ENCODE data around the gene NUP107.

The NUP107 gene

DNA sequence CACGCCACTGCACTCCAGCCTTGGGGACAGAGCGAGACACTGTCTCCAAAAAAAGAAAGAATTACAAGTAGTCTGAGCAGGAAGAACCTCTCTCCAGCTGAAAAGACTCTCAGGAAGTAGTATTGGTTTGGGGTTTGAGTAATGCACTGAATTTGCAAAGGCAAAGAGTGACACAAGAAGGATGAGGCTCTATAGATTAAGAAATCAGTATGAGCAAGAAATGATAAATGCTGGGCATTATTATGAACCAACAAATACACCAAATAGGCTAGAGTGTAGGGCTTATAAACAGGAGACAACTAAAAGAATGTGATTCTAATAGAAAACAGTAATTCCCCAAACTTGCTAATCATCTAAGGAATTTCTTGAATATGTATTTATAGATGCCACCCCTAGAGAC lies 56.6 kb downstream of the NUP107 start:
- DNase-seq, result peak; percentile 63 to 64

DNA sequence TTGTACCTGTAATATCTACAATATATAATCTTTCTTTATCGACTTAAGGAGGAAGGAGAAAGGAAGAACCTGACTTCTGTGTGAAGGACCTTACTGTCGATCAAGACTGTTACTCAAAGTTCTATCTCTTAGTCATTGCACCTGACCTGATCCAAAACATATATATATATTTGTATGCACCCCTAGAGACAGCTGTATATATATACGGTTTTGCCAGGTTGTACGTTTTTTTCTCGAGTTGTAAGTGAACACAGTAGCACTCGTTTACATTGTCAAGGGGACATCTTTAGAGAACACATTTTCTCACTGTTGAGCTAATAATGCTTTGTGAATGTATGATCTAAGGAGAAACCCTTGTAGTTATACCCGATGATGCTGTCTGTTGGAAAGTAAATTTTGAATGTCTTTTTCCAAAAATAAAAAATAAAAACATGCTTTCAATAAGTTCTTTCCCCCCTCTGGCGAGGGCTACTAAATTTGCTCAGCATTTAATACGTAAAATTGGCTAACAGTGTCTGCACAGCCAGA lies 58.7 kb downstream of the NUP107 start:
- DNase-seq, result no peak

DNA sequence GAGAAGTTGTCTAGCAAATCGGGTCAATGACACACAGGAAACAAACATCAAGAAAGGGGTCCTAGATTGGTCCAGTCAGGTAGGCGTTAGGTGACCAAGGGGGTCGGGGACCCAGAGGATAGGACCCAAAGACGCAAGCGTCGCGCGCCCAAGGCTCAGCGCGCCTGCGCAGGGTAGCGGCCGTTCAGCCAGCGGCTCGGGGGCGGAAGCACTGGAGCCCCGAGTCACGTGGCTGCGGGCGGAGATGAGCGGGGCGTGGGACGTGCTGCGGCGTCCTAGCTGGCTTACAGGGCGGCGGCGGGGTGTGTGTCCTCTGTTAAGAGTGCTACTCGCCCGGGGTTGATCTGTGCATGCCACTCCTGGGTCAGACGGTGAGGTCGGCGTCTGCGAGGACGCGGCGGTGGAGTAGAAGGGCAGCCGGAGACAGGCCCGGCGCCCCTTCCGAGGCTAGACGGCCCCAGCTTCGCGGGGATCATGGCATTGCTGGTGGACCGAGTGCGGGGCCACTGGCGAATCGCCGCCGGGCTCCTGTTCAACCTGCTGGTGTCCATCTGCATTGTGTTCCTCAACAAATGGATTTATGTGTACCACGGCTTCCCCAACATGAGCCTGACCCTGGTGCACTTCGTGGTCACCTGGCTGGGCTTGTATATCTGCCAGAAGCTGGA lies 59.3 kb downstream of the NUP107 start, which contains the start of gene SLC35E3:
SLC35E3 (plus strand) TSS at position 273 of the 668 bp plus-strand sequence; CDS start at position 475, 202 bp downstream.
- DNase-seq, result peak; percentile 87

DNA sequence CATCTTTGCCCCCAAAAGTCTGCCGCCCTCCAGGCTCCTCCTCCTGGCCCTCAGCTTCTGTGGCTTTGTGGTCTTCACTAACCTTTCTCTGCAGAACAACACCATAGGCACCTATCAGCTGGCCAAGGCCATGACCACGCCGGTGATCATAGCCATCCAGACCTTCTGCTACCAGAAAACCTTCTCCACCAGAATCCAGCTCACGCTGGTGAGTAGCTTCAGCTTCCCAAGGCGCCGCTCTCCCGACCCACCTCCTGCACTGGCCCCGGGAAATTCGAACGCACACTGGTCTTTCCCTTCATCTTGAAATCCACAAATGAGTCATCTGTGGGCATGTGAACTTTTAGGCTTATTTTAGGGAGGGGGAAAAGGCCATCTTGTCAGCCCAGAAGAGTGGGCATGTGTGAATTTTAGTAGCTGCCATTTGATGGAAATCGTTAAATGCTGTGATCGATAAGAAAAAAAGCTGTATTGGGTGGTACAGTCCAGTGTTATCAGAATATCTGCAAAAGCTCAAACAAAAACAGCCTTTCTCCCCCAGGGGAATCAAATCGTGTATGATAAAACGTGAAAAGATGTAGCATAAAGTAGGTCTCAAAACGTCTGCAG lies 59.9 kb downstream of the NUP107 start:
- peak in 1 of 2 experiments; percentile 19 for DNase-seq

GRCh38 chr12:68749443-68749842 lies 62.7 kb downstream of the NUP107 start:
- DNase-seq, result no peak

DNA sequence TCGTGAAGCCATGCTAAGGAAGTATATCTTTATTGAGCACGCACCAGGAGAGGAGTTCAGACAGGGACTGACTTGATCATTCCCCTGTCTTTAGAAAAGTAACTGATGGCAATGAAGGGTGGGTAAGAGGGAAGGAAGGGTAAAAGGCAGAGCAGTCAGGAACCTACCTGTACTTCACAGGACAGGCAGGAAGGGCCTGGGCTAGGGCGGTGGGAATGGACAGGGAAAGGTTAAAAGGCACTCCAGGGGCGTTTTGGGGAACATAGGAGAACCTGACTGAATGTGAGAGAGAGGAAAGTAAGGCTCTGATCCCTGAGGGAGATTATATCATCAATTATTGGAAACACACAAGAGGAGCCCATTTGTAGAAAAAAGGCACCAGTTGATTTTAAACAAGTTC lies 63.1 kb downstream of the NUP107 start:
- no peak for DNase-seq

DNA sequence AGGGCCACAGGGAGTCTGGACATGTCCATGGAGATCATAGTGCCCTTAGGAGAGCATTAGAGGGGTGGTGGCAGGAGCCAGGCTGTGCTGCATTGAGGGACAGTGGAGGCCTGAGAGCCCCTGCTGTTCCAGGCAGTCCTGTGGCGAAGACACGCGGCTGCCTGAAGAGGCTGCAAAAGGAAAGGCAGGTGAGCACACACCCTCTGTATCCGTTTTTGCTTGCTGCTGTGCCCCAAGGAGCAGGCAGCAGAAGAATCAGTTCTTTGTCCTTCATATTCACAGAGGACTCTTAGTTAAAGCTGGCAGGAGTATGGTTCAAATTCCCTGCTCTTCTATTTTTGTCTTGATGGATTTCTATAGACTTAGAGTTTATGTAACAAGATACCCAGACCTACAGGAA lies 63.7 kb downstream of the NUP107 start:
- no peak for DNase-seq

DNA sequence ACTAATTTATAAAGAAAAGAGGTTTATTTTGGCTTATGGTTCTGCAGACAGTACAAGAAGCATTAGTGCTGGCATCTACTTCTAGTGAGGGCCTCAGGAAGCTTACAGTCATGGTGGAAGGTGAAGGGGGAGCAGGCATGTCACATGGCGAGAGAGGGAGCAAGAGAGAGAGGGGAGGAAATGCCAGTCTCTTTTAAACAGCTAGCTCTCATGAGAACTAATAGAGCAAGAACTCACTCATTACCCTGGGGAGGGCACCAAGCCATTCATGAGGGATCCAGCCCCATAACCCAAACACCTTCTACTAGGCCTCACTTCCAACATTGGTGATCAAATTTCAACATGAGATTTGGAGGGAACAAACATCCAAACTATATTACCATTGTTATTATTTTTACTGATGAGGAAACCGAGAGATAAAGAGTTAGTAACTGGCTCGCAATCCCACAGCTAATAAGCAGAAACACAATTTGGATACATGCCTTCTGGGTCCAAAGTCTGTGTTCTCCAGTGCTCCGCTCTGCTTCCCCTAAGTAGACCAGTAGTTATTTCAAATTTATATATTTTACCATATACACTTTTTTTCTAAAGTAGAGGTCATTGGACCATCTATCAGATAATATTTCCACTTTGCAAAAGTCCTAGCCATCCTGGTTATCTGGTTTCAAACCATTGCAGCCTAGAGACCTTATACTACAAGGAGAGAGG lies 68.9 kb downstream of the NUP107 start:
- no peak for DNase-seq

- no peak for DNase-seq
These were observed 73.1 kb downstream of the NUP107 start for GRCh38 chr12:68759852-68760251.

DNA sequence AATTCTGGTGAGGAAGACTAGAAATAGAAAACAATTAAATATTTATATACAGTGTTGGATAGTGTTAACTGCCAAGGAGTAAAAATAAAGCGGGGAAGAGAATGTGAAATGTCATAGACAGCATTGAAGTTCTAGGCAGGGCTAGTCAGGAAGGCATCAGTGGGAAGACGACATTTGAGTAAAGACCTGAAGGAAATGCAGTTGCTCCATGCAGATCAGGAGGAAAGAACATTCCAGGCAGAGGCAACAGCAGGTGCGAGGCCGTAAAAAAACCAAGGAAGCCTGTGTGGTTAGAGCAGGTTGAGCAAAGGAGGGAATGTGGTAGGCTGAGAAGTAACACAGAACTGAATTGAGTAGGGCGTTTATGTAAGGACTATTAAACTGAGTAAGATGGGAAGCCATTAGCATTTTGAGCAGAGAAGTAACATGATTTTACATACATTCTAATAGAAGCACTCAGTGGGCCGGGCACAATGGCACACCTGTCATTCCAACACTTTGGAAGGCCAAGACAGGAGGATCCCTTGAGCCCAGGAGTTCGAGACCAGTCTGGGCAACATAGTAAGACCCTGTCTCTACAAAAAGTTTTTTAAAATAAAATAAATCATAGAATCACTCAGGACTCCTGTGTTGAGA lies 74.1 kb downstream of the NUP107 start:
- DNase-seq, result no peak

GRCh38 chr12:68761442-68761812 lies 74.6 kb downstream of the NUP107 start:
- no peak for DNase-seq

DNA sequence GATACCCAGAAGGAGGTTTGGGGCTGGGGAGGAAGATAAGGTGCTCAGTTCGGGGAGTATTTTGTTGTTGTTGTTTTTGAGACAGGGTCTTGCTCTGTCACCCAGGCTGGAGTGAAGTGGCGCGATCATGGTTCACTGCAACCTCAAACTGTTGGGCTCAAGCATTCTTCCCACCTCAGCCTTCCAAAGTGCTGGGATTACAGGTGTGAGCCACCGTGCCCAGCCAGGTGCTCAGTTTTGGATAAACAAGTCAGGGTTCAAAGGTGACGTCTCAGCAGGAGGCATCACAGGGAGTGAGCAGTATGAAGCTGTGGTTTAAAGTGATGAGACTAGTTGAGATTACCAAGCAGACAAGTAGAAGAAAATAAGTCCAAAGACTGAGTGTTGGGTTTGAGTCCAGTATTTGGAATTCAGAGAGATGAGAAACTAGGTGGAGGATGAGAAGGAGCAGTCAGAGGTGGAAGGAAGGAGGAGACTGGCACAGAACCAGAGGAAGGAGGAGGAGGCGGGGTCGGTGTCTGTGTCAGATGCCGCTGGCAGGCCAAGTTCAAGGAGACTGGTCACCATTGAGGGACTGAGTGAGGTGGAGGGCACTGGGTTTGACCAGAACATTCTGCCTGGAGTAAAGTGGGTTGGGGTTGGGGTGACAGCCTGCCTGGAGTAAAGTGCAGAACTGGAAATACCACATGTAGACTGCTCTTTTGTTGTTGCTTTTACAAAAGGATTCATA lies 75.3 kb downstream of the NUP107 start:
- no peak for DNase-seq

DNA sequence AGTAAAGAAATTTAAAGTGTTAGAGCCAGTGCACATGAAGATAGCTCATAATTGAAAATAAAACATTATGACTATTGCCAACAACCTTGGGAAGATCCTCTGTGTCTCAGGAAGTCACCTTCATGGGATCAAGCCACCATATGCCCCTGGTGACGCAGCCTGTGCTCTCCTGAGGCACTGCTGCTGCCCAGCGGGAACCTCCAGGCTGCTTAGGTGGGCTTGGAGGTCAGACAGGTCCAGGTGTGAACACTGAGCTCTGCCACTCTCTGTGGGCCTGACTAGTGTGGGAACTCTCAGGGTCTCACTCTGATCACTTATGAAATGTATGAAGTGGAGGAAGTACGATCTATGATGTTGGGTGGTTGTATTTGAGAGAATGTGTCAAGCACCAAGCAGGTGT lies 75.9 kb downstream of the NUP107 start:
- no peak for DNase-seq

DNA sequence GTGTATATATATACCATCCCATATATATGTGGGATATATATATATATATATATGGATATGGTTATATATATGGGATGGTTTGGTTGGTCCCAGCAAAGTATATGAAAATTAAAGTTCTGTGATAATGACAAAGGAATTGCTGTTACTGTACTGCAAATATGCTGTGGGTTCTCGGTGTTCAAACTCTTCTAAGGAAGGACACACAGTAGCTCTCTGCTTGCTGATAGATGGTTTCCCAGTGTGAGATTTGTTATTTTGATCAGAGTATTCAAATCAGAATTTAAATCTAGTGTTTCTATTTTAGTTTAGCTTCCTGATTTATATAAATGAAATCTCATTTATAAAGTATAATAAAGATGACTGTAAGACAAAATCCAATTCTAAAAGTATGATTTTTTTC lies 78.9 kb downstream of the NUP107 start:
- no peak for DNase-seq

DNA sequence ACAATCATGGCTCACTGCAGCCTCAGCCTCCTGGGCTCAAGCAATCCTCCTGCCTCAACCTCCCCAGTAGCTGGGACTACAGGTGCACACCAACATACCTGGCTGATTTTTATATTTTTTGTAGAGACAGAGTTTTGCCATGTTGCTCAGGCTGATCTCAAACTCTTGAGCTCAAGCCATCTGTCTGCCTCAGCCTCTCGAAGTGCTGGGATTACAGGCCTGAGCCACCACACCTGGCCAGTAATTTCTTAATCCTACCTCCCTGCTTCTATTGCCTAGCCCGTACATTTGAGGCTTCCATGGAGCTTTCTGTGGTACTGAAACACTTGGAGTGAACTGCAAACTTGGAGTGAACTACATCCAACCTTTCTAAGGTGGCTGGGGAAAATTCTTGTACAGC lies 79.9 kb downstream of the NUP107 start:
- DNase-seq, result no peak

GRCh38 chr12:68767191-68767590 lies 80.4 kb downstream of the NUP107 start:
- no peak for DNase-seq

DNA sequence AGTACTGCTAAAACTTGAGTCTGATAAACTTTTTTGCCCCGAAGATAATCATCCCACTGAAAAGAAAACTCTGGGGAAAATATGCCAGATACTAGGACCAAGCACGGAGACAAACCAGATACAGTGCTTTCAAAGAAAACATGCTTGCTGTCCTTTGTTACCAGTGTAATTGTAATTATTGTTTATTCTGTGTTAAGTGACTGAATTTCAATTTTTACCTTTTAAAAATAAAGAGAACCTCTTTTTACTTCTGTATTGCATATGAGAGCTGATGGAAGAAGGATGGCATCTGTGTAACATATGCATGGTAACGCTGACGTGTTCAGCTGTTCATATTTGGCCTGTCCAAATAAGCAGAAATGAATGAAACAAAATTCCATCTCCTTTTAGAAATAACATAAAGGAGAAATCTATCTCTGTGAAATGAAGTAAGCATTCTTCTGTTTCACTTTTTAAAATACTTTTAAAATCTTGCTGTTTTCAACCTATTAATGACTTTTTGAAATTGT lies 81.7 kb downstream of the NUP107 start:
- DNase-seq, result no peak

DNA sequence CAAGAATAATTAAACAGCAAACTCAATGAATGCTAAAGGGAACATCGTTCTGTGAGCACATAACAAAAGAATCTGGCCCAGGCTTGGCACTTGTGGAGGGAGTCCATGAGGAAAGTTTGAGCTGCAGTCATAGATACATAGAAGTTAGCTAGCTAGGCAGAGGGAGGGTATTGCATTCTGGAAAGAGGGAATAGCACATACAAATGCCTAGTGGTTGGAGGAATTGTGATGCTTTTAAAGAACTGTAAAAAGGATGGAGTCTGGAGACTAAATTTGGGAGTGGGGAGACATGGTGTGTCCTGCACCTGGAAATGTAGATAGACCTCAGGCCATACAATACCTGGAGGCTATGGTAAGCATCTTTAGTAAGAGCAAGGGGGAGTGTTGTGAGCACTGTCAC lies 83.2 kb downstream of the NUP107 start:
- no peak for DNase-seq

DNA sequence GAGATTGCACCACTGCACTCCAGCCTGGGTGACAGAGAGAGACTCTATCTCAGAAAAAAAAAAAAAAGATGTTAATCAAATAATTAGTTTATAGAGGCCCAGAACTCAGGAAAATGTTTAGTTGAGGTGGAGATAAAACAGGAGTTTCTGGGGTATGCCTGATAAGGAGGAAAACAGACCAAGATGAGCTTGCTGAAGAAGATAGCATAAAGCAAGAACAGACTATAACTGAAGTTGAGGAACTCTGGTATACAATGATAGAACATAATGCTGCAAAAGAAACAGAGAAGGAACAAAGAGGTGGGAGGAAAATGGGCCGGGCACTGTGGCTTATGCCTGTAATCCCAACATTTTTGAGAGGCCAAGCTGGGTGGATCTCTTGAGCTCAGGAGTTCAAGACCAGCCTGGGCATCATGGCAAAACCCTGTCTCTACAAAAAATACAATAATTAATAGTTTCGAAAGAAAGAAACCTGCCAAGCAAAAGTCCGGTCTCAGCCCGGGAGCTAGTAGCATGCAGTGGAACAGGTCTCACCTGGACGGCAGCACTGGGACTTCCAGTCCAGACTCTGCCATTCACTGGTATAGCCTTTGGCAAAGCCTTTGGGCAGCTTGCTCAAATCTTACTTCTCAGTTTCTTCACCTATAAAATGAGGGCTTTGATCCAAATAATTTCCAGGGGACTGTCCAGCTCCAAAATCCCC lies 84.6 kb downstream of the NUP107 start:
- DNase-seq, result no peak

DNA sequence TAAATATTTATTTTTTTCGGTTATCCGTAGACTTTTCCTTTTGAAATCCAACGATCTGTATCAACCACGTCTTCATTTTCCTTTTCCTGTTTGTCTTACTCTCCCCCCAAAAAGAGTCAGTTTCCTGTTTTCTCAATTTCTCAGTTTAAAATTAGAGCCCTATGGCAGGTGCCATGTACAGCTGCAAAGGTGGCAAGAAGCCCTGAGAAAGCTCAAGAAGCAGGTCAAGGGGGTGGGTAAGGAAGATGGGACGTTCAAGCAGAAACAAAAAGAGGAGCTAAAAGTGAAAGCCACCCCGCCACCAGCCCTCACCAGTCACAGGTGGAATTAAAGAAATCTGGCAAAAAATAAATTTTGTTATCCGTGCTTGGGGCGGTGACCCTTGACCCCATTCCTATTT lies 85.9 kb downstream of the NUP107 start:
- DNase-seq, result no peak

- DNase-seq, result no peak
These were observed 86.8 kb downstream of the NUP107 start for GRCh38 chr12:68773582-68773981.

GRCh38 chr12:68775121-68775630 lies 88.4 kb downstream of the NUP107 start:
- no peak for DNase-seq

All from AML-193 (cell line).